ENCODE results near the gene LAMTOR2. TPM values are rescaled to one million over a fixed set of nuclear protein-coding genes. Genes with fewer than 3 reads are reported as not detected.
"Not testable (repeated sequence)": the region's sequence is repeated elsewhere in the genome, so short reads cannot be mapped to it uniquely, and the experiment has no call there.

Gene LAMTOR2
- total RNA-seq, 1 donor, result 36.6 TPM

DNA sequence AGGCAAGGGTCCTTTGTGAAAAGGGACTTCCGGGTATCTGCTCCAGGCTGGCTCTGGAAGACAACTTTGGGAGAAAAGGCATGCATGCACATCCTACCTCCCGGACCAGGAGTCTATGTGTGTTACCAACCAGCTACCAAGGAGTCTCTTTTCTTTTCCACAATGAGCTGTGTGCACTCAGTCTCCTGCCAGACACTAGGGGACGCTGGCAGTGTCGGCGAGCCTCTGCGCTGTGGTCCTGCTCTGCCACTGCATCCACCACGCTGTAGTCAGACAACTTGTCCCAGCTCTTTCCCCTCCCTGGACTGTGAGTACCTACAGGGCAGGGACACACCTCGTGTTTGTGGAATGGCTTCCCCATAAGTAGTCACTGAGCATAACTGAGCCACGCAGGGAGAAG is 28.7 kb upstream of the LAMTOR2 start:
- peak overlapping the region; percentile 70 for H2AFZ ChIP-seq (ENCODE audit: low read length)
- no peaks in the 10 kb centered on the region for H4K20me1 ChIP-seq (ENCODE audit: insufficient read depth, low read length)
- no peak overlapping the region for H3K4me2 ChIP-seq (ENCODE audit: insufficient read depth, low read length)
- peaks cover 2% of the 10 kb centered on the region for H3K4me1 ChIP-seq (ENCODE audit: insufficient read depth, low read length)
- H3K27me3 ChIP-seq (ENCODE audit: insufficient read depth, low read length), result peaks cover 6% of the 10 kb centered on the region
- DNase-seq (ENCODE audit: insufficient read length, low spot score, missing footprints), result peak; percentile 93
- TF ChIP-seq, protein P1, sequence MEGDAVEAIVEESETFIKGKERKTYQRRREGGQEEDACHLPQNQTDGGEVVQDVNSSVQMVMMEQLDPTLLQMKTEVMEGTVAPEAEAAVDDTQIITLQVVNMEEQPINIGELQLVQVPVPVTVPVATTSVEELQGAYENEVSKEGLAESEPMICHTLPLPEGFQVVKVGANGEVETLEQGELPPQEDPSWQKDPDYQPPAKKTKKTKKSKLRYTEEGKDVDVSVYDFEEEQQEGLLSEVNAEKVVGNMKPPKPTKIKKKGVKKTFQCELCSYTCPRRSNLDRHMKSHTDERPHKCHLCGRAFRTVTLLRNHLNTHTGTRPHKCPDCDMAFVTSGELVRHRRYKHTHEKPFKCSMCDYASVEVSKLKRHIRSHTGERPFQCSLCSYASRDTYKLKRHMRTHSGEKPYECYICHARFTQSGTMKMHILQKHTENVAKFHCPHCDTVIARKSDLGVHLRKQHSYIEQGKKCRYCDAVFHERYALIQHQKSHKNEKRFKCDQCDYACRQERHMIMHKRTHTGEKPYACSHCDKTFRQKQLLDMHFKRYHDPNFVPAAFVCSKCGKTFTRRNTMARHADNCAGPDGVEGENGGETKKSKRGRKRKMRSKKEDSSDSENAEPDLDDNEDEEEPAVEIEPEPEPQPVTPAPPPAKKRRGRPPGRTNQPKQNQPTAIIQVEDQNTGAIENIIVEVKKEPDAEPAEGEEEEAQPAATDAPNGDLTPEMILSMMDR (IDR thresholded peaks at IDR 0.05; ENCODE audit: extremely low read depth, low read depth, low read length), result peak; percentile 73
- no peaks in the 10 kb centered on the region for H3K79me2 ChIP-seq (ENCODE audit: insufficient read depth, low read length)
- H3K27ac ChIP-seq (ENCODE audit: low read depth, low read length), result no peak overlapping the region
- no peak overlapping the region for H3K4me3 ChIP-seq (ENCODE audit: insufficient read depth, low read length)
- H3K36me3 ChIP-seq (ENCODE audit: insufficient read depth, low read length), result no peaks in the 10 kb centered on the region
- H3K9me3 ChIP-seq (ENCODE audit: low read depth, low read length), result no peaks in the 10 kb centered on the region

GRCh38 chr1:156026588-156026987 is 28.0 kb upstream of the LAMTOR2 start:
- H3K4me1 ChIP-seq (ENCODE audit: insufficient read depth, low read length), result no peaks in the 10 kb centered on the region
- no peaks in the 10 kb centered on the region for H3K36me3 ChIP-seq (ENCODE audit: insufficient read depth, low read length)
- peaks cover 6% of the 10 kb centered on the region for H3K27me3 ChIP-seq (ENCODE audit: insufficient read depth, low read length)
- H4K20me1 ChIP-seq (ENCODE audit: insufficient read depth, low read length), result no peaks in the 10 kb centered on the region
- no peak overlapping the region for H3K4me3 ChIP-seq (ENCODE audit: insufficient read depth, low read length)
- H3K9me3 ChIP-seq (ENCODE audit: low read depth, low read length), result no peaks in the 10 kb centered on the region
- H3K79me2 ChIP-seq (ENCODE audit: insufficient read depth, low read length), result no peaks in the 10 kb centered on the region
- H3K27ac ChIP-seq (ENCODE audit: low read depth, low read length), result no peak overlapping the region
- H3K4me2 ChIP-seq (ENCODE audit: insufficient read depth, low read length), result no peak overlapping the region
- DNase-seq (ENCODE audit: insufficient read length, low spot score, missing footprints), result peak; percentile 27
- TF ChIP-seq, protein P1 (IDR thresholded peaks at IDR 0.05; ENCODE audit: extremely low read depth, low read depth, low read length), result no peak
- no peak overlapping the region for H2AFZ ChIP-seq (ENCODE audit: low read length)

GRCh38 chr1:156033011-156033410 is 21.6 kb upstream of the LAMTOR2 start:
- TF ChIP-seq, protein P1 (IDR thresholded peaks at IDR 0.05; ENCODE audit: extremely low read depth, low read depth, low read length), result no peak
- H3K79me2 ChIP-seq (ENCODE audit: insufficient read depth, low read length), result no peaks in the 10 kb centered on the region
- DNase-seq (ENCODE audit: insufficient read length, low spot score, missing footprints), result peak; percentile 45
- H3K4me3 ChIP-seq (ENCODE audit: insufficient read depth, low read length), result no peak overlapping the region
- H3K4me2 ChIP-seq (ENCODE audit: insufficient read depth, low read length), result no peak overlapping the region
- H3K27me3 ChIP-seq (ENCODE audit: insufficient read depth, low read length), result no peaks in the 10 kb centered on the region
- no peaks in the 10 kb centered on the region for H3K4me1 ChIP-seq (ENCODE audit: insufficient read depth, low read length)
- H3K9me3 ChIP-seq (ENCODE audit: low read depth, low read length), result no peaks in the 10 kb centered on the region
- peak overlapping the region; percentile 41 for H2AFZ ChIP-seq (ENCODE audit: low read length)
- peaks cover 13% of the 10 kb centered on the region for H3K36me3 ChIP-seq (ENCODE audit: insufficient read depth, low read length)
- H3K27ac ChIP-seq (ENCODE audit: low read depth, low read length), result no peak overlapping the region
- no peaks in the 10 kb centered on the region for H4K20me1 ChIP-seq (ENCODE audit: insufficient read depth, low read length)

DNA sequence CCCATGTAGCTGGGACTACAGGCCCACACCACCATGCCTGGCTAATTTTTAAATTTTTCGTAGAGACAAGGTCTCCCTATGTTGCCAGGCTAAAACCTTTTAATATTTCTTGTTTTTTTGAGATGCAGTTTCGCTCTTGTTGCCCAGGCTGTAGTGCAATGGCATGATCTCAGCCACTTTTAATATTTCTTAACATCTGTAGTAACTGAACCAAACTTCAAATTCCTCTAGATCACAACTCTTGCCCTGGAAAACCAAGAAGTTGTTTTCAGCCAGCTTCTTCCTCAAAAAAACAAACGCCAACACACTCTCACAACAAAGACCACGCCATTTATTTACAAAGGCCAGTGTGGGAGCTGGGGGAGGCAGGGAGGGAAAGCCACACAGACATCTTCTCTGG is 19.6 kb upstream of the LAMTOR2 start:
- H3K27ac ChIP-seq (ENCODE audit: low read depth, low read length); H3K4me1 ChIP-seq (ENCODE audit: insufficient read depth, low read length); H3K4me3 ChIP-seq (ENCODE audit: insufficient read depth, low read length); H3K4me2 ChIP-seq (ENCODE audit: insufficient read depth, low read length); H3K9me3 ChIP-seq (ENCODE audit: low read depth, low read length); H3K79me2 ChIP-seq (ENCODE audit: insufficient read depth, low read length); H2AFZ ChIP-seq (ENCODE audit: low read length); H4K20me1 ChIP-seq (ENCODE audit: insufficient read depth, low read length); DNase-seq (ENCODE audit: insufficient read length, low spot score, missing footprints); H3K27me3 ChIP-seq (ENCODE audit: insufficient read depth, low read length): not testable (repeated sequence)
- peaks cover 13% of the 10 kb centered on the region for H3K36me3 ChIP-seq (ENCODE audit: insufficient read depth, low read length)
